ENCODE data around the gene ZMYND10.
"Not testable (repeated sequence)": the region's sequence is repeated elsewhere in the genome, so short reads cannot be mapped to it uniquely, and the experiment has no call there.

Gene ZMYND10

DNA sequence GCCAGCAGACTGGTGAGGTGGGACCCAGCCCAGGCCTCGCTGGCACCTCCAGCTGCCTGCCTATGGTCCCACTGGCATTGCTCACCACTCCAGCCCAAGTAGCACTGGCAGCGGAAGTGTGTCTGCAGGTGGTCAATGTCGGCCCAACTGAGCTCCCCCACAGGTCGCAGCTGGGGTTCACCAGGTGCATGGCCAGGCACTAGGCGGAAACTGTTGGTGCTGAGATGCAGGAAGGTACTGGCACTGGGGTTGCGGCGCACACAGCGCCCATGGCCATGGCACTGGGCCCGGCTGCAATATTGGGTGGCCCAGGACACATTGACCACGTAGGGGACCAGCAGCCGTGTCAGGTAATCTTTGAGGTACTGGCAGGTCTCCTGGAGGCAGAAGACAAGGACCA is 27.4 kb downstream of the ZMYND10 start:
- TF ChIP-seq, protein P1, sequence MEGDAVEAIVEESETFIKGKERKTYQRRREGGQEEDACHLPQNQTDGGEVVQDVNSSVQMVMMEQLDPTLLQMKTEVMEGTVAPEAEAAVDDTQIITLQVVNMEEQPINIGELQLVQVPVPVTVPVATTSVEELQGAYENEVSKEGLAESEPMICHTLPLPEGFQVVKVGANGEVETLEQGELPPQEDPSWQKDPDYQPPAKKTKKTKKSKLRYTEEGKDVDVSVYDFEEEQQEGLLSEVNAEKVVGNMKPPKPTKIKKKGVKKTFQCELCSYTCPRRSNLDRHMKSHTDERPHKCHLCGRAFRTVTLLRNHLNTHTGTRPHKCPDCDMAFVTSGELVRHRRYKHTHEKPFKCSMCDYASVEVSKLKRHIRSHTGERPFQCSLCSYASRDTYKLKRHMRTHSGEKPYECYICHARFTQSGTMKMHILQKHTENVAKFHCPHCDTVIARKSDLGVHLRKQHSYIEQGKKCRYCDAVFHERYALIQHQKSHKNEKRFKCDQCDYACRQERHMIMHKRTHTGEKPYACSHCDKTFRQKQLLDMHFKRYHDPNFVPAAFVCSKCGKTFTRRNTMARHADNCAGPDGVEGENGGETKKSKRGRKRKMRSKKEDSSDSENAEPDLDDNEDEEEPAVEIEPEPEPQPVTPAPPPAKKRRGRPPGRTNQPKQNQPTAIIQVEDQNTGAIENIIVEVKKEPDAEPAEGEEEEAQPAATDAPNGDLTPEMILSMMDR (IDR thresholded peaks at IDR 0.05; ENCODE audit: insufficient read depth, missing control alignments): no peak
- no peak for FAIRE-seq
- no peak for DNase-seq (ENCODE audit: insufficient read length, low spot score)

DNA sequence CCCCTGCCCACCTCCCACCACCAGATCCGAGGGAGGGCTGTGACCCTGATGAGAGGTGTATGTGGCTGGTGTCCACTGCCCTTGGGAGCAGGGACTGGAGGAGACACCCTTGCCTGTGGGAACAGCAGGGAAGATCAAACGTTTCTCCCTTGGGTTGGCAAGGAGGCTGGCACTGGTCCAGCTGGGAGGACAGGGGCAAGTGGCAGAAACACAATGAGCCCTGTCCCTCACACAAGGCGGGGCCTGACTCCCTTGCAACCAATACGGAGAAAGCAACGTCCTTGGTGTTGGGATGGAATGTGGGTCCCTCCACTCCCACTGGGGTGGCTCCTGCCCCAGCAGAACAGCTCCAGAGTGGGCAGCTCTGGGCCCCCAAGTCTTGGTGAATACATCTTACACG is 28.2 kb downstream of the ZMYND10 start:
- TF ChIP-seq, protein P1 (IDR thresholded peaks at IDR 0.05; ENCODE audit: insufficient read depth, missing control alignments): no peak
- FAIRE-seq: no peak
- DNase-seq (ENCODE audit: insufficient read length, low spot score): no peak

DNA sequence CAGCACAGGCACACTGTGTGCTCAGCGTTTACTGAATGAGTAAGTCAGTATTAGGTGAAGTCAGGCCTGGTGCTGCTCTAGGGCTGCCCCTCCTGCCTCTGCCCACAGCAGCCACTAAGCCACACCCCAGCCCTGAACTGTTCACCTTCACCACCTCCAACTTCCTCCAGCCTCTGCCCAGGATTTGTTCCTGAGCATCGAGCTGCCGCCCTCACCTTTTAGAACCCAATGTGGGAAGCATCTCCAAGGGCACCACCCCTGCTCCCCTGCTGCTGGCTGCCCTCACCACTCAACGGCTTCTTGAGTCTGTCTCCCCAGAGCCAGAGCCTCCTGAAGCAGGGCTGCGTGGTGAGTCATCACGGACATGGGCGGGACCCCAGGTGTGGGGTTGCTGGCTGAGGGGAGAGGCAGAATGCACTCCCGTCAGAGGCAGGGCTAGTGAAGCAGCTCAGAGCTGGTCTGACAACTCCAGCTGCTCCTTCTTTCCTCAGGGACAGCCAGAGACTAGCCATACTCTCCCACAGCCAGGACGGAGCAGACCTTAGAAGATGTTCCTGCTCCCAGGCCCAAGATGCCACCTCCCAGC is 28.8 kb downstream of the ZMYND10 start:
- TF ChIP-seq, protein P1 (IDR thresholded peaks at IDR 0.05; ENCODE audit: insufficient read depth, missing control alignments): no peak
- DNase-seq (ENCODE audit: insufficient read length, low spot score) (no peak), FAIRE-seq (no peak)

DNA sequence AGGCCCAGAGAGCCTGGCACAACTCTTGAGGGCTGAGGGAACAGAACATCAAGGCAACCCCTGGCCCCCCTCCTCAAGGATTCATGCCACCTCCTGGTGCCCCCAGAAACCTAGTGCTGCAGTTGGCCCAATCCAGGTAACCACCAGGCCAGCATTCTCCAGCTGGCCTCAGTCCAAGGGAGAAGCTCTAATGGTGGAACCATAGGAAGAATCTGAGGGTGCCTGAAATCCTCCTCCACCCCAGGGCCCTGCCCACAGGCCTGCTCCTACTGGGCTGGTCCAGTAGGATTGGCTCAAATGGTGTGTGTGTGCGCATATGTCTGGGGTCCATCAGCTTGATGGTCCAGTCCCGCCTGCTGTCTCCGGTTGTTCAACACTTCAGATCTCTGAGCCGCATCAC is 30.7 kb downstream of the ZMYND10 start:
- no peak for FAIRE-seq
- TF ChIP-seq, protein P1 (IDR thresholded peaks at IDR 0.05; ENCODE audit: insufficient read depth, missing control alignments): no peak
- no peak for DNase-seq (ENCODE audit: insufficient read length, low spot score)

DNA sequence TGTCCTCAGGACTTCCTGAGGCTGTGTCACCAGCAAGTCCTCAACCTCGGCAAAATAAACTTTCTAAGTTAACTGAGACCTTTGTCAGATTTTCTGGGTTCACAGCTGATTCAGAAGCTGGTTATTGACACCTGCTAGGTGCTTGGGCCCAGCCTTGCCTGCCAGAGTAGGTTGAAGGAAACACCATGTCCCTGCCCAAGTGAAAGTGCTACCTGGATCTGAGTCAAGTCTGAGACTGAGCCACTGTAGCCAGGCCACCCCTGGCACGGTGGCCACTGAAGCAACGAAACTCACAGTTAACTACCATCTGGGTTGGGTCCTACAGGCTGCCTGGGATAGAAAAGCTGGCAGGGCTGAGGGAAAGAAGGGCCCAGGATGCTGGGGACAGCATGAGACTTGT is 31.2 kb downstream of the ZMYND10 start:
- FAIRE-seq (no peak), DNase-seq (ENCODE audit: insufficient read length, low spot score) (no peak)
- TF ChIP-seq, protein P1 (IDR thresholded peaks at IDR 0.05; ENCODE audit: insufficient read depth, missing control alignments): no peak

DNA sequence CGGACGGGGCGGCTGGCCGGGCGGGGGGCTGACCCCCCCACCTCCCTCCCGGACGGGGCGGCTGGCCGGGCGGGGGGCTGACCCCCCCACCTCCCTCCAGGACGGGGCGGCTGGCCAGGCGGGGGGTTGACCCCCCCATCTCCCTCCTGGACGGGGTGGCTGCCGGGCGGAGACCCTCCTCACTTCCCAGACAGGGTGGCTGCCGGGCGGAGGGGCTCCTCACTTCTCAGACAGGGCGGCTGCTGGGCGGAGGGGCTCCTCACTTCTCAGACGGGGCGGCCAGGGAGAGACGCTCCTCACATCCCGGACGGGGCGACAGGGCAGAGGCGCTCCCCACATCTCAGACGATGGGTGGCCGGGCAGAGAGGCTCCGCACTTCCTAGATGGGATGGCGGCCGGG is 33.5 kb downstream of the ZMYND10 start:
- not testable (repeated sequence) for FAIRE-seq; DNase-seq (ENCODE audit: insufficient read length, low spot score)

DNA sequence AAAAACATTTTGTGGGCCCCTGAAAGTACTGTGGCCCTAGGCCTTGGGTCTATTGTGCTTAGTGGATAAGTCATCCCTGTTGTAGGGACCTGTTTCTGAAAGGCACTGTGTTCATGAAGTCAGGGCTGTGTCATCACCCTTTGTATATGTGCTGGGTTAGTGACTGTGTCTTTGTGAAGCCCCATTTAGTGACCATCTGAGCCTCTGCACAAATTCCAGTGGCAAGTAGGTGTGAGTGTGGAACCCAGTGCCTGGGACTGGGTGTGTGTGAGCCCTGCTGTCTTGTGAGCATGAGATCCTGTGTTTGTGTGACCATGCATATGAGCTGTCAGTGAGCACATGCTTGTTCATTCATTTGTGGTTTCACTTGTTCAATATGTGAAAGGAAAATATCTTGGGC is 40.9 kb downstream of the ZMYND10 start:
- DNase-seq (ENCODE audit: insufficient read length, low spot score) (no peak), FAIRE-seq (no peak)
- TF ChIP-seq, protein P1 (IDR thresholded peaks at IDR 0.05; ENCODE audit: insufficient read depth, missing control alignments): no peak

Measured in D721Med (cell line).